IPS-NIHi7 (cell line): Measurements from ENCODE around the gene B3GNT5.

Experiments used
- DNase-seq: peaks from one replicate; pipeline ENCODE4 v3.0.0; 2012; ENCODE audit warnings: mixed read lengths; ENCODE audit errors: extremely low spot score

Gene B3GNT5

GRCh38 chr3:183290216-183290615 lies 37.2 kb downstream of the B3GNT5 start:
- no peak for DNase-seq

- no peak for DNase-seq
These were observed 38.5 kb downstream of the B3GNT5 start for GRCh38 chr3:183291497-183292031.

GRCh38 chr3:183293966-183294365 lies 40.9 kb downstream of the B3GNT5 start:
- no peak for DNase-seq

- DNase-seq: no peak
These were observed 42.2 kb downstream of the B3GNT5 start for GRCh38 chr3:183295211-183295610.

- DNase-seq: no peak
These were observed 43.9 kb downstream of the B3GNT5 start for GRCh38 chr3:183296944-183297343.

- peak; percentile 68 for DNase-seq
These were observed 45.7 kb downstream of the B3GNT5 start for GRCh38 chr3:183298701-183299153.

- no peak for DNase-seq
These were observed 46.9 kb downstream of the B3GNT5 start for GRCh38 chr3:183299976-183300375.

GRCh38 chr3:183300996-183301562 lies 48.0 kb downstream of the B3GNT5 start:
- no peak for DNase-seq

- no peak for DNase-seq
These were observed 49.0 kb downstream of the B3GNT5 start for GRCh38 chr3:183301937-183302580.

- DNase-seq: no peak
These were observed 50.6 kb downstream of the B3GNT5 start for GRCh38 chr3:183303690-183304089.

- DNase-seq: peak; percentile 41
These were observed 54.0 kb downstream of the B3GNT5 start for GRCh38 chr3:183306798-183307671.

- no peak for DNase-seq
These were observed 54.7 kb downstream of the B3GNT5 start for GRCh38 chr3:183307749-183308148.

- no peak for DNase-seq
These were observed 55.7 kb downstream of the B3GNT5 start for GRCh38 chr3:183308751-183309150.

- no peak for DNase-seq
These were observed 56.2 kb downstream of the B3GNT5 start for GRCh38 chr3:183309276-183309675.

GRCh38 chr3:183310936-183311335 lies 57.9 kb downstream of the B3GNT5 start:
- DNase-seq: no peak

GRCh38 chr3:183312433-183312832 lies 59.4 kb downstream of the B3GNT5 start:
- DNase-seq: peak; percentile 6

GRCh38 chr3:183313351-183313750 lies 60.3 kb downstream of the B3GNT5 start:
- DNase-seq: no peak

- DNase-seq: no peak
These were observed 60.7 kb downstream of the B3GNT5 start for GRCh38 chr3:183313764-183314163.

- DNase-seq: peak; percentile 7
These were observed 62.7 kb downstream of the B3GNT5 start for GRCh38 chr3:183315739-183316138.

GRCh38 chr3:183317271-183317670 lies 64.2 kb downstream of the B3GNT5 start:
- peak; percentile 2 for DNase-seq

- no peak for DNase-seq
These were observed 65.1 kb downstream of the B3GNT5 start for GRCh38 chr3:183317886-183318865.
